B cell (primary cell): ENCODE measurements around the gene PAK3. TPM values are rescaled to one million over a fixed set of nuclear protein-coding genes. Genes with fewer than 3 reads are reported as not detected.

ENCODE experiments used
- ATAC-seq: fragments of 200-7000 bp; cut with Tn5 transposase; one replicate; pipeline ENCODE4 v1.10.0; 2021; ENCODE audit warnings: low read depth, mild to moderate bottlenecking, moderate number of reproducible peaks, moderate library complexity
- CTCF ChIA-PET: fragments of 350-600 bp; sonication (Branson Sonifier 250); formaldehyde crosslinking; loops from one replicate; lab custom pipeline; 2021; ENCODE audit warnings: antibody characterized with exemption, inconsistent platforms; lab: Charles Lee
- POLR2A ChIA-PET: fragments of 350-600 bp; sonication (Branson Sonifier 250); formaldehyde crosslinking; loops from one replicate; lab custom pipeline; 2021; ENCODE audit warnings: antibody characterized with exemption; lab: Charles Lee
- DNase-seq: peaks from one replicate; pipeline ENCODE4 v3.0.0; 2013
- H2AFZ ChIP-seq: 2 replicates; pipeline ENCODE4 v1.6.1; 2012; ENCODE audit warnings: mild to moderate bottlenecking, low read depth, low read length; ENCODE audit not compliant: insufficient read depth, poor library complexity, severe bottlenecking
- H3K27ac ChIP-seq, 2 donors: 1 replicate in 1 of 2; 2 replicates in 1 of 2; pipeline ENCODE4 v1.5.1; 2012 to 2013; ENCODE audit warnings: low read length in 2 of 2, mild to moderate bottlenecking in 2 of 2, moderate library complexity in 1 of 2
- H3K27me3 ChIP-seq, 4 experiments: fragments of 200-600 bp in 1 of 4; sonication (generic) in 1 of 4; replicated peaks in 1 of 4; 1 replicate in 2 of 4; 2 replicates in 2 of 4; pipeline versions ENCODE4 v1.6.1 to v1.7.0; 2013 to 2016; ENCODE audit warnings: low read length in 3 of 4, mild to moderate bottlenecking in 2 of 4, mixed read lengths in 1 of 4, moderate library complexity in 1 of 4; ENCODE audit not compliant: insufficient read depth in 4 of 4, control insufficient read depth in 3 of 4; ENCODE audit errors: control extremely low read depth in 1 of 4
- H3K36me3 ChIP-seq, 2 experiments: replicated peaks in 1 of 2; 1 replicate in 1 of 2; 2 replicates in 1 of 2; pipeline versions ENCODE4 v1.6.1 to v1.7.1; 2013; ENCODE audit warnings: low read length in 1 of 2; ENCODE audit not compliant: insufficient read depth in 2 of 2, control insufficient read depth in 1 of 2; ENCODE audit errors: control extremely low read depth in 1 of 2, extremely low read depth in 1 of 2
- H3K4me1 ChIP-seq, 2 donors: fragments of 200-600 bp in 1 of 2; sonication (generic) in 1 of 2; 1 replicate in 1 of 2; 2 replicates in 1 of 2; pipeline versions ENCODE4 v1.5.1 to v1.6.1; 2013 to 2017; ENCODE audit warnings: low read length in 2 of 2; ENCODE audit not compliant: control insufficient read depth in 2 of 2, insufficient read depth in 2 of 2
- H3K4me2 ChIP-seq: replicated peaks from 2 replicates; pipeline ENCODE3; 2012; ENCODE audit warnings: mild to moderate bottlenecking, low read depth, low read length; ENCODE audit not compliant: poor library complexity, severe bottlenecking
- H3K4me3 ChIP-seq, 5 experiments: fragments of 200-600 bp in 1 of 5; sonication (generic) in 1 of 5; 1 replicate in 3 of 5; 2 replicates in 2 of 5; pipeline versions ENCODE4 v1.5.1 to v1.7.0; 2011 to 2016; ENCODE audit warnings: low read length in 4 of 5, mild to moderate bottlenecking in 4 of 5, low read depth in 2 of 5, control low read depth in 1 of 5, moderate library complexity in 1 of 5; ENCODE audit not compliant: insufficient read depth in 1 of 5; ENCODE audit errors: control extremely low read depth in 1 of 5, extremely low read depth in 1 of 5
- H3K79me2 ChIP-seq: fragments of 200-600 bp; sonication (generic); one replicate; pipeline ENCODE4 v1.6.0; 2016; ENCODE audit warnings: low read length; ENCODE audit not compliant: control insufficient read depth, insufficient read depth
- H3K9ac ChIP-seq: fragments of 200-600 bp; sonication (generic); 2 replicates; pipeline ENCODE4 v1.6.1; 2017; ENCODE audit warnings: mild to moderate bottlenecking, low read length, moderate library complexity
- H3K9me3 ChIP-seq, 3 donors: one replicate each; pipeline versions ENCODE4 v1.6.1 to v1.7.1; 2013; ENCODE audit warnings: low read length in 2 of 3; ENCODE audit not compliant: control insufficient read depth in 2 of 3, insufficient read depth in 1 of 3; ENCODE audit errors: control extremely low read depth in 1 of 3
- H4K20me1 ChIP-seq: 2 replicates; pipeline ENCODE4 v1.6.0; 2012; ENCODE audit warnings: mild to moderate bottlenecking, low read length; ENCODE audit not compliant: insufficient read depth, control insufficient read depth, poor library complexity, severe bottlenecking
- H3K27ac Mint-ChIP-seq: one replicate; pipeline ENCODE4 v1.8.0; 2021; ENCODE audit warnings: mixed read lengths
- H3K27me3 Mint-ChIP-seq: one replicate; pipeline ENCODE4 v1.8.0; 2021; ENCODE audit warnings: mixed read lengths
- H3K4me1 Mint-ChIP-seq: one replicate; pipeline ENCODE4 v1.8.0; 2021; ENCODE audit warnings: mixed read lengths
- H3K4me3 Mint-ChIP-seq: one replicate; pipeline ENCODE4 v1.8.0; 2021; ENCODE audit warnings: mixed read lengths
- H3K9me3 Mint-ChIP-seq: one replicate; pipeline ENCODE4 v1.8.0; 2022; ENCODE audit warnings: mixed read lengths; ENCODE audit not compliant: insufficient read depth
- EZH2 ChIP-seq: IDR thresholded peaks from 2 replicates; pipeline ENCODE4 v1.6.1; 2012; ENCODE audit warnings: borderline replicate concordance, low read depth, mild to moderate bottlenecking, moderate library complexity, low read length; ENCODE audit not compliant: insufficient read depth, poor library complexity, severe bottlenecking
- WGBS: methylation state at CpG from one replicate; pipeline ENCODE4 v1.1.5; 2013; ENCODE audit warnings: missing lambda C conversion rate; ENCODE audit not compliant: insufficient coverage; 5-methylcytosine and 5-hydroxymethylcytosine counted together
- intact Hi-C: fragments of 100-400 bp; cut with micrococcal nuclease; formaldehyde crosslinking; loops from one replicate; pipeline ENCODE4 v1.10.0; 2022
- polyA plus RNA-seq: library from polyadenylated mRNA; depleted of rRNA; stranded (reverse); fragments of >200 nt; gene quantifications from 2 replicates; pipeline ENCODE4 v1.2.3, GENCODE V29; 2012
- total RNA-seq, 2 donors: library from RNA; stranded (reverse); fragments of 120-200 nt in 1 of 2; gene quantifications; 1 replicate in 1 of 2; 2 replicates in 1 of 2; pipeline versions ENCODE4 v1.2.3 to v1.2.4, GENCODE V29; 2013 to 2022
- TF ChIP-seq, protein P1 (sequence below): fragments of 200-600 bp; IDR thresholded peaks from one replicate; pipeline ENCODE4 v1.8.0; 2022; ENCODE audit warnings: antibody characterized with exemption, mild to moderate bottlenecking

Gene PAK3
- total and polyA plus RNA-seq, 2 donors (not counting 1 experiment from before 2014, with no cell fraction given): 0.17 TPM; not detected in 1

GRCh38 chrX:111052478-111052877 is 43.5 kb upstream of the PAK3 start:
- POLR2A ChIA-PET: no interaction called here
- TF ChIP-seq, protein P1, sequence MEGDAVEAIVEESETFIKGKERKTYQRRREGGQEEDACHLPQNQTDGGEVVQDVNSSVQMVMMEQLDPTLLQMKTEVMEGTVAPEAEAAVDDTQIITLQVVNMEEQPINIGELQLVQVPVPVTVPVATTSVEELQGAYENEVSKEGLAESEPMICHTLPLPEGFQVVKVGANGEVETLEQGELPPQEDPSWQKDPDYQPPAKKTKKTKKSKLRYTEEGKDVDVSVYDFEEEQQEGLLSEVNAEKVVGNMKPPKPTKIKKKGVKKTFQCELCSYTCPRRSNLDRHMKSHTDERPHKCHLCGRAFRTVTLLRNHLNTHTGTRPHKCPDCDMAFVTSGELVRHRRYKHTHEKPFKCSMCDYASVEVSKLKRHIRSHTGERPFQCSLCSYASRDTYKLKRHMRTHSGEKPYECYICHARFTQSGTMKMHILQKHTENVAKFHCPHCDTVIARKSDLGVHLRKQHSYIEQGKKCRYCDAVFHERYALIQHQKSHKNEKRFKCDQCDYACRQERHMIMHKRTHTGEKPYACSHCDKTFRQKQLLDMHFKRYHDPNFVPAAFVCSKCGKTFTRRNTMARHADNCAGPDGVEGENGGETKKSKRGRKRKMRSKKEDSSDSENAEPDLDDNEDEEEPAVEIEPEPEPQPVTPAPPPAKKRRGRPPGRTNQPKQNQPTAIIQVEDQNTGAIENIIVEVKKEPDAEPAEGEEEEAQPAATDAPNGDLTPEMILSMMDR: no peak
- no peak for TF ChIP-seq EZH2
- Histone ChIP-seq H3K27me3 (no peaks in the 10 kb centered on the region), H3K9ac (no peak overlapping the region), H3K27ac (no peak overlapping the region), H3K4me1 (no peaks in the 10 kb centered on the region), H4K20me1 (no peaks in the 10 kb centered on the region), H3K4me2 (no peak overlapping the region), H3K79me2 (no peaks in the 10 kb centered on the region), H3K4me3 (no peak overlapping the region), H2AFZ (no peak overlapping the region), H3K36me3 (no peaks in the 10 kb centered on the region), H3K9me3 (no peaks in the 10 kb centered on the region)
- CTCF ChIA-PET: no interaction called here
- H3K27me3 Mint-ChIP-seq: no peaks in the 10 kb centered on the region
- ATAC-seq (no peak), DNase-seq (no peak)
- no peak overlapping the region for H3K27ac Mint-ChIP-seq
- H3K9me3 Mint-ChIP-seq: no peaks in the 10 kb centered on the region
- no peaks in the 10 kb centered on the region for H3K4me1 Mint-ChIP-seq
- intact Hi-C loops: no loop called here
- H3K4me3 Mint-ChIP-seq: no peak overlapping the region

DNA sequence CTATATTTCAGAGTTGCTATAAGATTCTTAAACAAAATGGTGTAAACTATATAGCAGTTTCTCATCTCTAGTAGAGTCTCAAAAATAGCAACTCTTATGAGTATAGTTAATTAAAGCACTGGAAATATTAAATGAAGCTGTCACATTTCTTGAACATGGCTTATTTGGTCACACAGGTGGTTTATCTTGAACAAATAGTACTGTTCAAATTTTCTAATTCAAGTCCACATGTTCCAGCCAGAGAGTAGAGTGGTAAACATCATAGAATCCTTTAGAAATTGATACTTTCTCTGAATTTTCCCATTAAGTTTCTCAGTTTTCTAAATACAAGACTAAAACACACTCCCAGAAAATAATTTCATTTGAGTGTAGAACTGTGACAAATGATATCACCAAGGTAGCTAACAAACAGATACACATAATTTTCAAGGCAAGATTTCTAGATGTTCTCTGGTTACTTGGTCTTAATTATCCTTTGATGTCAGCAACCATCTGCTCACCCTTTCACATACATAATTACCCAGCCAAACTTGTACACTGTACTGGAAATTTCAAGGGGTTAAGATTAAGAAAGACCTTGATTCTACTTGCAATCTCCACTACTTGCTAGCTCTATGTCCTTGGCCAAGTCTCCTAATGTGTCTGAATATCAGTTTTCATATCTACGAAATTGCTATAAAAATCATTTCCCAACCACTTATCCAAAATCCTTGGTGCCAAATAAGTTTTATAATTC is 24.3 kb upstream of the PAK3 start:
- Histone ChIP-seq H3K9me3 (no peaks in the 10 kb centered on the region), H4K20me1 (no peaks in the 10 kb centered on the region)
- WGBS: no CpG with 5 or more reads among the region's 1 CpG

More for the DNA sequence above, 24.3 kb upstream of the PAK3 start:
- Histone ChIP-seq H3K27me3 (no peaks in the 10 kb centered on the region), H3K4me1 (no peaks in the 10 kb centered on the region), H3K27ac (no peak overlapping the region), H3K9ac (no peak overlapping the region), H3K4me2 (no peak overlapping the region), H3K4me3 (no peak overlapping the region), H2AFZ (no peak overlapping the region), H3K79me2 (no peaks in the 10 kb centered on the region), H3K36me3 (no peaks in the 10 kb centered on the region)
- DNase-seq (no peak), ATAC-seq (no peak)
- intact Hi-C loops: no loop called here
- CTCF ChIA-PET: no interaction called here
- H3K9me3 Mint-ChIP-seq: no peaks in the 10 kb centered on the region
- H3K27me3 Mint-ChIP-seq: no peaks in the 10 kb centered on the region
- no peak overlapping the region for H3K27ac Mint-ChIP-seq
- TF ChIP-seq EZH2: no peak
- TF ChIP-seq, protein P1: no peak
- H3K4me3 Mint-ChIP-seq: no peak overlapping the region
- POLR2A ChIA-PET: no interaction called here
- H3K4me1 Mint-ChIP-seq: no peaks in the 10 kb centered on the region
